Glutamatergic neuron (in vitro differentiated cells): ENCODE results near the gene FBXW4. TPM values are rescaled to one million over a fixed set of nuclear protein-coding genes. Genes with fewer than 3 reads are reported as not detected.

Experiments used
- DNase-seq: peaks from one replicate; pipeline ENCODE4 v3.0.0; 2022
- H3K27ac Mint-ChIP-seq: one replicate; pipeline ENCODE4 v1.8.0; 2020; ENCODE audit warnings: mild to moderate bottlenecking, mixed read lengths, inconsistent platforms; ENCODE audit not compliant: unreplicated experiment
- H3K27me3 Mint-ChIP-seq: one replicate; pipeline ENCODE4 v1.8.0; 2020; ENCODE audit warnings: mild to moderate bottlenecking, moderate library complexity, mixed read lengths, inconsistent platforms; ENCODE audit not compliant: unreplicated experiment
- H3K36me3 Mint-ChIP-seq: one replicate; pipeline ENCODE4 v1.8.0; 2020; ENCODE audit warnings: mild to moderate bottlenecking, mixed read lengths, inconsistent platforms; ENCODE audit not compliant: unreplicated experiment
- H3K4me1 Mint-ChIP-seq: one replicate; pipeline ENCODE4 v1.8.0; 2020; ENCODE audit warnings: mild to moderate bottlenecking, low read depth, mixed read lengths, inconsistent platforms; ENCODE audit not compliant: unreplicated experiment
- H3K4me3 Mint-ChIP-seq: one replicate; pipeline ENCODE4 v1.8.0; 2020; ENCODE audit warnings: mild to moderate bottlenecking, mixed read lengths, inconsistent platforms; ENCODE audit not compliant: unreplicated experiment
- H3K9me3 Mint-ChIP-seq: one replicate; pipeline ENCODE4 v1.8.0; 2020; ENCODE audit warnings: mild to moderate bottlenecking, moderate library complexity, mixed read lengths, inconsistent platforms; ENCODE audit not compliant: unreplicated experiment
- total RNA-seq: library from RNA; stranded (reverse); fragmentation: NEBNext Ultra II Directional; extraction: Animal tissue kit (Norgen Biotek cat#: 25700); gene quantifications from one replicate; pipeline ENCODE4 v1.2.1, GENCODE V29; 2021; ENCODE audit not compliant: unreplicated experiment
- TF ChIP-seq, protein P1 (sequence below): fragments of 200-600 bp; sonication (generic); IDR thresholded peaks from one replicate; pipeline ENCODE4 v1.5.0; 2021; ENCODE audit not compliant: partially characterized antibody, unreplicated experiment

Gene FBXW4
- total RNA-seq, 1 donor from 2014 or later: 25.8 TPM

DNA sequence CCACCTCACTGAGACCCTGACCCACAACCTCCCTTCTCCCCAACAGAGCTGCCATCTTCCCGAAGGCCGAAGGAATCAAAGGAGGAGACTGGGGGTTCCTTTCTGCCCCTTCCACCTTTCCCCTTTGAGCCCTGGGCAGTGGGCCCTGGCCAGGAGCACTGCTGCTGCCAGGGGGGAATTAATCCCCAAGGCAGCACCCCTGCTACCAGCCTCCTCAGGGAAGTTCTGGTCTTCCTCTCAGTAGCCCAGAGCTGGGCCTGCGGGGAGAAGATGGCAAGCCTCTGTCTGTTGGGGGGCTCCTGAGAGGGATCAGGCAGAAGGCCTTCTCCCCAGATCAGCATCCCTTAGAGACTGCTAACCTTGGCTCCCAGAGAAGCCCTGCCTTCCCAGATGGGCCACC, 81.3 kb downstream of the FBXW4 start:
- no peak for DNase-seq
- no peaks in the 10 kb centered on the region for H3K36me3 Mint-ChIP-seq
- peaks cover 5% of the 10 kb centered on the region for H3K9me3 Mint-ChIP-seq
- H3K4me1 Mint-ChIP-seq: peaks cover 18% of the 10 kb centered on the region
- TF ChIP-seq, protein P1, sequence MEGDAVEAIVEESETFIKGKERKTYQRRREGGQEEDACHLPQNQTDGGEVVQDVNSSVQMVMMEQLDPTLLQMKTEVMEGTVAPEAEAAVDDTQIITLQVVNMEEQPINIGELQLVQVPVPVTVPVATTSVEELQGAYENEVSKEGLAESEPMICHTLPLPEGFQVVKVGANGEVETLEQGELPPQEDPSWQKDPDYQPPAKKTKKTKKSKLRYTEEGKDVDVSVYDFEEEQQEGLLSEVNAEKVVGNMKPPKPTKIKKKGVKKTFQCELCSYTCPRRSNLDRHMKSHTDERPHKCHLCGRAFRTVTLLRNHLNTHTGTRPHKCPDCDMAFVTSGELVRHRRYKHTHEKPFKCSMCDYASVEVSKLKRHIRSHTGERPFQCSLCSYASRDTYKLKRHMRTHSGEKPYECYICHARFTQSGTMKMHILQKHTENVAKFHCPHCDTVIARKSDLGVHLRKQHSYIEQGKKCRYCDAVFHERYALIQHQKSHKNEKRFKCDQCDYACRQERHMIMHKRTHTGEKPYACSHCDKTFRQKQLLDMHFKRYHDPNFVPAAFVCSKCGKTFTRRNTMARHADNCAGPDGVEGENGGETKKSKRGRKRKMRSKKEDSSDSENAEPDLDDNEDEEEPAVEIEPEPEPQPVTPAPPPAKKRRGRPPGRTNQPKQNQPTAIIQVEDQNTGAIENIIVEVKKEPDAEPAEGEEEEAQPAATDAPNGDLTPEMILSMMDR: no peak
- peaks cover 10% of the 10 kb centered on the region for H3K27me3 Mint-ChIP-seq
- no peak overlapping the region for H3K27ac Mint-ChIP-seq
- H3K4me3 Mint-ChIP-seq: no peak overlapping the region

DNA sequence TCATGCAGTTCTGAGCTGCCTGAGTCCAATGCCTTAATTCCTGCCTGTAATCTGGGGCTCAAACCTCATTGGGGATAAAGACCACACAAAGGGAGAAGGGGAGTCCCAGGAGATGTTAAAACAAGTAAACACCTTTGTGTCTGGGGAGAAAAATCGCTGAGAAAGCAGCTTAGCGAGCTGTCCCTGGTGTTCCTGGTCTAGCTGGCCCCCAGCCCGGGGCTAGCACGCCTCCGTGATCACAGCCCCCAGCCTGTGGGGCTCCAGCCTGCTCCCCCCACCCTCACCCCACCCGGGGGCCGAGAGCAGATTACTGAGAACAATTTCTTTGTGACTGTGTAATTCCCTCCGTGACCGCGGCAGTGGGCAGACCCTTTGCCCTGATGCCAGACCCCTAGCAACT, 82.1 kb downstream of the FBXW4 start:
- Mint-ChIP-seq H3K4me1 (peaks cover 18% of the 10 kb centered on the region), H3K27me3 (peaks cover 10% of the 10 kb centered on the region), H3K36me3 (no peaks in the 10 kb centered on the region), H3K27ac (no peak overlapping the region), H3K4me3 (no peak overlapping the region), H3K9me3 (peaks cover 5% of the 10 kb centered on the region)
- TF ChIP-seq, protein P1: no peak
- DNase-seq: no peak

DNA sequence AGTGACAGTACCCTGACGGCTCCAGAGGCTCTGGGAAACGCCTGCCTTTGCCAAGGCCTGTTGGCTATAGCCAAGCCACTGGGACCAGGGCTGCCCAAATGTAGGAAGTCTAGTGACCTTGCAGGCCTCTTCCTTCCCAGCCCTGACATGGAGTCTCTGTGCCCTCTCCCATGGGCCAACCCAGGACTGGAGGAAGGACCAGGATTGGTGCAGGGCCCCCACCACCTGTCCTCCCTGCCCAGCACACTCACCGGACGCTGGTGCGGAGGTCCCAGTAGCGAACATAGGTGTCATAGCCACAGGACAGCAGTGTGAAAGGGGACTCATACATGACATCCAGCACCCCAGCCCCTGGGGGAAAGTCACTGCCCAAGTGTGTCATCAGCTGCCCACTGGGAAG, 82.9 kb downstream of the FBXW4 start:
- Mint-ChIP-seq H3K9me3 (peaks cover 5% of the 10 kb centered on the region), H3K36me3 (no peaks in the 10 kb centered on the region), H3K27ac (no peak overlapping the region), H3K4me1 (peaks cover 15% of the 10 kb centered on the region), H3K27me3 (peaks cover 8% of the 10 kb centered on the region), H3K4me3 (no peak overlapping the region)
- no peak for DNase-seq
- TF ChIP-seq, protein P1: no peak

DNA sequence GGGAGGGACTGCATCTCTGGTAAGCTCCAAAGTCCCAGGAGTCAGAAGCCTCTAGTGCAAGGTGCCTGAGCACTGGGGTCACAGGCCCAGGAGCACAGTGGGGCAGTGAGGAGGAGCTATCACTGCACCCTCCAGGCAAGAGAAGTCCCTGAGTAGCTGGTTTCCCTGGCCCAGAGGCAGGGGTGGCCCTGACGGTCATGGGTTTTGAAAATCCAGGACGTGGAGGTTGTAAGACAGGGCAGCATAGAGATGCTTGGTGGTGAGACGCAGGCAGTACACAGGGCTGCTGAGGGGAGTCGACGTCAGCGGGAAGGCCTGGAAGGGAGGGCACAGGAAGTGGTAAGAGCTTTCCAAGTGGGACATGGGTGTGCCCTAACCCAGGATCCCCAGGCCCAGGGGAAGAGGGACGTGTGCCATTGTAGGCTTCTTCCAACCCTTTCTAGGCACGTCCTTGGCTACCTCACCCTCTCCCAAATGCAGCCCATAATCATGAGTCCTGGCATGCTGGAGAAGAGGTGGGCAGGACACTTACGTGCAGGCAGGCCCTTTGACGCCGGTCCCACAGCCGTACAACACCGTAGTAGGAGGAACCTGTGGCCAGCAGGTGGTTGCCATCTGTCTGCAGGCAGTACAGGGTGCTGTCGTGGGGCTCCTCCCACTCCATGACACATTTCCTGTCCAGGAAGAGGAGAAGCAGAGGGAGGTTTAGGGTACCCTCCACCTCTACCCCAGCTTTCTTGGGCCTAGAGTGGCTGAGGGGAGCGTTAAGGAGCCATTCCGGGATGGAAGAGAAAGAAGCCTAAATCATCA, 83.7 kb downstream of the FBXW4 start:
- Mint-ChIP-seq H3K27ac (no peak overlapping the region), H3K27me3 (peaks cover 8% of the 10 kb centered on the region), H3K4me3 (no peak overlapping the region), H3K36me3 (peaks cover 3% of the 10 kb centered on the region), H3K4me1 (peaks cover 18% of the 10 kb centered on the region), H3K9me3 (peaks cover 5% of the 10 kb centered on the region)
- DNase-seq: no peak
- TF ChIP-seq, protein P1: no peak

DNA sequence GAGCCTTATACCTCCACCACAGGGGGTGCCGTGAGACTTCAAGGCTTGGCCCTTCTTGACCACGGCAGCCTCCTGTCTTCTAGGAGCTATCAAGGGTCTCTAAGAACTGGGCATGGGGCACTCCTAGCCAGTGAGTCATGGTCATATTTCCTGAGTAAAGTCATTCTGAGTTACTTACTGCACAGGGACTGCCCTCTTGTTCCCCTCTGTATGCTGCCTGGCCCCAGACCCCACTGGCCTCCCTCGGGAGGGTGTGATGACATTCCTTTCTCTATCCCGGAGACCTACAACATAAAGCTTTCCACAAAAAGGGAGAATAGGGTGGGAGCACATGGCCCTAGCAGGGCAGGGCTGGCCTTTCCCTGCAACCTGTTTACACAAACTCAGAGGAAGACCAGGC, 85.5 kb downstream of the FBXW4 start:
- H3K4me1 Mint-ChIP-seq: peaks cover 10% of the 10 kb centered on the region
- peaks cover 3% of the 10 kb centered on the region for H3K36me3 Mint-ChIP-seq
- TF ChIP-seq, protein P1: no peak
- no peak overlapping the region for H3K4me3 Mint-ChIP-seq
- no peak overlapping the region for H3K27ac Mint-ChIP-seq
- peaks cover 3% of the 10 kb centered on the region for H3K9me3 Mint-ChIP-seq
- peaks cover 2% of the 10 kb centered on the region for H3K27me3 Mint-ChIP-seq
- no peak for DNase-seq
